GM19452 (cell line): ENCODE results near the gene EML1.

Experiments used
- ATAC-seq: cut with Tn5 transposase; IDR thresholded peaks from one replicate; pipeline ENCODE4 v1.9.1; 2021; ENCODE audit not compliant: unreplicated experiment

EML1 gene

GRCh38 chr14:99862136-99862535, 68.9 kb downstream of the EML1 start:
- no peak for ATAC-seq

- ATAC-seq: no peak
These were observed 69.8 kb downstream of the EML1 start for GRCh38 chr14:99863059-99863458.

GRCh38 chr14:99865408-99865807, 72.2 kb downstream of the EML1 start:
- no peak for ATAC-seq

GRCh38 chr14:99870617-99871016, 77.4 kb downstream of the EML1 start:
- ATAC-seq: no peak

- no peak for ATAC-seq
These were observed 78.6 kb downstream of the EML1 start for GRCh38 chr14:99871771-99872170.

GRCh38 chr14:99872786-99873440, 79.7 kb downstream of the EML1 start:
- ATAC-seq: no peak

GRCh38 chr14:99873653-99874052, 80.4 kb downstream of the EML1 start:
- no peak for ATAC-seq

- no peak for ATAC-seq
These were observed 81.1 kb downstream of the EML1 start for GRCh38 chr14:99874306-99874705.

- no peak for ATAC-seq
These were observed 82.2 kb downstream of the EML1 start for GRCh38 chr14:99875421-99875820.

- ATAC-seq: no peak
These were observed 82.6 kb downstream of the EML1 start for GRCh38 chr14:99875836-99876235.

- ATAC-seq: no peak
These were observed 83.2 kb downstream of the EML1 start for GRCh38 chr14:99876406-99876805.

GRCh38 chr14:99878563-99878962, 85.3 kb downstream of the EML1 start:
- no peak for ATAC-seq

GRCh38 chr14:99879401-99880295, 86.4 kb downstream of the EML1 start:
- ATAC-seq: no peak

GRCh38 chr14:99880651-99881420, 87.6 kb downstream of the EML1 start:
- ATAC-seq: no peak

GRCh38 chr14:99883866-99884650, 90.8 kb downstream of the EML1 start:
- ATAC-seq: no peak

GRCh38 chr14:99884834-99885648, 91.8 kb downstream of the EML1 start:
- ATAC-seq: no peak

- no peak for ATAC-seq
These were observed 92.4 kb downstream of the EML1 start for GRCh38 chr14:99885649-99885958.

- no peak for ATAC-seq
These were observed 94.2 kb downstream of the EML1 start for GRCh38 chr14:99887407-99887806.

- ATAC-seq: no peak
These were observed 94.9 kb downstream of the EML1 start for GRCh38 chr14:99888149-99888548.

- no peak for ATAC-seq
These were observed 96.1 kb downstream of the EML1 start for GRCh38 chr14:99889268-99889667.
